Subcutaneous adipose tissue (tissue), 4 donors: ENCODE results near the gene OBSCN. TPM values are rescaled to one million over a fixed set of nuclear protein-coding genes. Genes with fewer than 3 reads are reported as not detected.

Source experiments
- total RNA-seq, 4 donors: library from RNA; depleted of rRNA; stranded (reverse); fragments of >200 nt; gene quantifications; one replicate each; pipeline ENCODE4 v1.1.0, GENCODE V29; 2016
- TF ChIP-seq, protein P1 (sequence below): fragments of 450-650 bp; IDR thresholded peaks from one replicate; pipeline ENCODE4 v1.5.1; 2016; ENCODE audit warnings: low read depth, mild to moderate bottlenecking, control low read depth, antibody characterized with exemption, moderate library complexity

Gene OBSCN
- total RNA-seq, 4 donors from 2014 or later = 4.1 to 4.9 (median 4.7) TPM

DNA sequence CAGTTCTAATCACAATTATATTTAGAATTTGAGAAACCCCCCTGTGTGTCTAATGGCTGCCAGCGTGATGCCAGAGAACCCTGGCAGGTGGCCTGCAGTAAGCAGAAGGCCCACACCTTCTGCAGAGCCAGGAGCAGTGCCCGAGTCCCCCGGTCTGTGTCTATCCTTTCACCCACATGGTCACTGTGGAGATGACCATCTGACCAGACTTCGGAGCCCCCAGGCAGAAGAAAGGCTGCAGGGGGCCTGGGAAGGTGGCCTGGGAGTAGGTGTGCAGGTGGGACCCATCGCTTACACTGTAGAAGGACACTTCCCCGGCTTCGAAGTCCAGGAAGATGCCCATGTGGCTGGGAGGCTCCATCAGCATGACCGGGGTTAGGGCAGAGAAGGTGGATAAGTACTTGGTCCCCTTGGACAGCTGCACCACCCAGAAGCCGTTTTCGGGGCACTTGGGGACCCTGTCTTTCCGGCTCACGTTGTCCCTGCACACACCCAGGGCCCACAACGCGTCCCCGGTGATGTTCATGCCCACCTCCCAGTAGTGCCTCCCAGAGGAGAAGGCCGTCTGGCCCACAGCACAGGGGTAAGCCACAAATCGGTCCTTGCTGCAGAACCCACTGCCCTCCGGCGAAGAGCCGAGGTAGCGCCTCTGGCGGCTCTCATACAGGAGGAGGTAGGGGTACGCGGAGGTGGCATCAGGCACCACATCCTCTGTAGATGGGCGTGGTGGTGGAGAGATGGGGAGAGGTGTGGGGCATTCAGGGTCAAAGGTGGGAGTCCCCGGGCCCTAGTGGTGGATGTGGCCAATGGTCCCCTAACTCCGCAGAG, 200.4 kb downstream of the OBSCN start:
- TF ChIP-seq, protein P1, sequence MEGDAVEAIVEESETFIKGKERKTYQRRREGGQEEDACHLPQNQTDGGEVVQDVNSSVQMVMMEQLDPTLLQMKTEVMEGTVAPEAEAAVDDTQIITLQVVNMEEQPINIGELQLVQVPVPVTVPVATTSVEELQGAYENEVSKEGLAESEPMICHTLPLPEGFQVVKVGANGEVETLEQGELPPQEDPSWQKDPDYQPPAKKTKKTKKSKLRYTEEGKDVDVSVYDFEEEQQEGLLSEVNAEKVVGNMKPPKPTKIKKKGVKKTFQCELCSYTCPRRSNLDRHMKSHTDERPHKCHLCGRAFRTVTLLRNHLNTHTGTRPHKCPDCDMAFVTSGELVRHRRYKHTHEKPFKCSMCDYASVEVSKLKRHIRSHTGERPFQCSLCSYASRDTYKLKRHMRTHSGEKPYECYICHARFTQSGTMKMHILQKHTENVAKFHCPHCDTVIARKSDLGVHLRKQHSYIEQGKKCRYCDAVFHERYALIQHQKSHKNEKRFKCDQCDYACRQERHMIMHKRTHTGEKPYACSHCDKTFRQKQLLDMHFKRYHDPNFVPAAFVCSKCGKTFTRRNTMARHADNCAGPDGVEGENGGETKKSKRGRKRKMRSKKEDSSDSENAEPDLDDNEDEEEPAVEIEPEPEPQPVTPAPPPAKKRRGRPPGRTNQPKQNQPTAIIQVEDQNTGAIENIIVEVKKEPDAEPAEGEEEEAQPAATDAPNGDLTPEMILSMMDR = no peak

DNA sequence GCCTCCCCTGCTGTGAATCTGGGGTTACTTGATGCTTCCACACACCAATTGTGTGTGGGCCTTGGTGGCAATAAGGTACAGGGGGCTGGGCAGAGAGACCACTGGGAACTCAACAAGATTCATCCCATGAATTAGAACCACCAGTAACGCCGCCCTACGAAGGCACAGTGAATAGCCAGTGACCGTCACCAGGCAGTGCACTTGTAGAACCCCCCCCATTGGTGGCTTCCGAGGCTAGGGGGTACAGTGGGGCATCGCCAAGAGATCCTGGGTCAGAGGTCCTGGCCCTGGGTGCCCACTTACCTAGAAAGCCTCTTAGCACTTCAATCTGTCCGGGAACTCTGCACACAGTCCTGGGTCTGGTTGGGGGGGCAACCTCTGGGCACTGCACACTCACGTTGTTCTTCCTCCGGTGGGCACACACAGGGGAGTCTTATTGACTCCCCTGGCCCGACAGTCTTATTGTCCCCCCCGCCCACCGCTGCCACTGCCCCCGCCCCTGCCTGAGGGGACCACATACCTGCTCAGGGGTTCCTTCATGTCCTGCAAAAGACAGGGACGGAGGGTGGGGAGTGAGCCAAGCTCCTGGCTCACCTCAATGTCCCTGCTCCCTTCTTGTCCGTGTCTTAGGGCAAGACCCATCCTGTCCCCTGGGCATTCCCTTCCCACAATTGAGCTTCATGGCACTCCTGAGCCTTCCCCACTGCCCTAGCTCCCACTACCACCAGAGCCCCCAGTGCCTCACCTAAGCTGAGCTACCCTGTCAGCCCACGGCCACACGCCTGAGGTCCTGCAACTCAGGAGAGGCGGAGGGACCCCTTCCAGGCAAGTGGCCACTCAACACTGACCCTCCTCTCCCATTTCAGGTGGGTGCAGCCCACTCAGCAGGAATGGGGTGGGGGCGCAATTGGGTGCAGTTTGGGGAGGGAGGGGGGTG, 201.3 kb downstream of the OBSCN start:
- TF ChIP-seq, protein P1 = no peak

DNA sequence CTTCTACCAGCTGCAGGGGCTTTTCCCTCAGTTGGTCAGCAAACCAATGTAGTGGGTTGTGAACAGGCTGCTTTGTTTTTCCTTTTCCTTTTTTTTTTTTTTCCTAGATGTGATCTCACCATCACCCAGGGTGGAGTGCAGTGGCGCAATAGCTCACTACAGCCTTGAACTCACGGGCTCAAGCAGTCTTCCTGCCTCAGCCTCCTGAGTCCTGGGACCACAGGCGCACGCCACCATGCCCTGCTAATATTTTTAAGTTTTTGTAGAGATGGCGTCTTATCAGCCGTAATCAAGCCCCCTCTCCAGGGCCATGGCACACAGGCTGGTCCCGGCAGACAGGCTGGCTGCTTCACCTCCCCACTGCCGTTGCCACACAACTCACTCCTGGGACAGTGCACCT, 202.2 kb downstream of the OBSCN start:
- TF ChIP-seq, protein P1 = no peak

DNA sequence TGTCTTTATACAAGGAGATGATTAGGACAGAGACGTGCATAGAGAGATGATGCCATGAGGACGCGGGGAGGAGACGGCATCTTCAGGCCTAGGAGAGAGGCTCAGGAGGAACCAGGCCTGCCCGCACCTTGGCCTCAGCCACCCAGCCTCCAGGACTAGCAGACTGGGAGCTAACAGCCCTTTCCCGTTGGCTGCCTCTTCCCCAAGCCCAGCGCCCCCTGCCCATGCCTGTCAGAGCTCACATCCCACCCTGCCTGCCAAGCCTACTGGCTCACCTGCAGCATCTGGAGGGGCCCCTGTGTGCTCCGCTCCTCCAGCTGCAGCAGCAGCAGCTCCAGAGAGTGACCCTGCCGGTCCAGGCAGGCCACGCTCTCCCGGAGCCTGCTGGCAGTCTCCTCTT, 202.8 kb downstream of the OBSCN start:
- TF ChIP-seq, protein P1 = no peak

DNA sequence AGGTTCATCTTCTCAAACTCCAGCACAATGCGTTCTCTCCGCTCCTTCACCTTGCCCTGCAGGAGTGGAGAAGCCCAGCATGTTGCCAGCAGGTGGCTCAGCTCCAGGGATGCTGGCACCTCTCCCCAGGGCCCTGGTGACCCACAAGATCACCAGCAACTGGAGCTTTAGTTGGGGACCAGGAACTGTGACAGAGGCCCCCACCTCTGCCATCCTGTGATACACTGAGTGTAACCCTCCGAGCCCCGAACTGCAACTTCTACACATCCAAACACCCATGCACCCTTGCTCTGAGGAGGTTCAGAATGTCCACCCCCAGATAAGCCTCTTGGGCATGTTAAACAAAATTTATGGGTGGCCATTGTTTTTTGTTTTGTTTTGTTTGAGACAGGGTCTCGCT, 203.3 kb downstream of the OBSCN start:
- TF ChIP-seq, protein P1 = no peak

DNA sequence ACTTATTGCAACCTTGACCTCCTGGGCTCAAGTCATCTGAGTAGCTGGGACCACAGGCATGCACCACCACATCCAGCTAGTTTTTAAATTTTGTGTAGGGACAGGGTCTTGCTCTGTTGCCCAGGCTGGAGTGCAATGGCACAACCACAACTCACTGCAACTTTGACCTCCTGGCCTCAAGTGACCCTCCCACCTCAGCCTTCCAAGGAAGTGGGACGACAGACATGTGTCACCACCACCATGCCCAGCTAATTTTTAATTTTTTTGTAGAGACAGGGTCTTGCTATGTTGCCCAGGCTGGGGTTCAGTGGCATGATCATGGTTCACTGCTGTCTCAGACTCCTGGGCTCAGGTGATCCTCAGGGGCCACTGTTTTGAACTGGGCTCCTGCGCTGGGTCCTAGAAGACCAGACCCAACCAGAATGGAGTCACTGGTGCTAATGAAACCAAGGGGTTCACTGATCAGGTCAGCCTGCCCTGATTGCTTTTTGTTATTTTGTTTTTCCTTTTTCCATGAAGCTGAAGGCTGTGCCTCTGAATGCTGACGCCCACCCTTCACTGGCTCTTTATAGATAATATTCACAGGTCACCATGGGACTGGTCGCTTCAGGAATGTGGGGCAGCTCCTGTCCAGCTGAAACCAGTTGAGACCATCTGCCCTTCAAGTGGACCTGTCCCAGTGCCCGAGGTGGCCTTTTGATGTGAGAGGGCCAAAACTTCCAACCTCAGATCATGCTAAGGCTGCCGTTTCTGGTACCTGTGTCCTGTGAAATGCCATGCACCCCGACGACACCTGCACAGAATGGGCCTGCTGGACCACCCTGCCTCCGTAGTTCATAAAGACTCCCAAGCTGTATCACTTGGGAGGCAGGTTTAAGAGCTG, 203.9 kb downstream of the OBSCN start:
- TF ChIP-seq, protein P1 = no peak
